CD4-positive, alpha-beta T cell treated with Interleukin-10 for 1 hour (primary cell): ENCODE measurements around the gene PARL.
"Not testable (repeated sequence)": the region's sequence is repeated elsewhere in the genome, so short reads cannot be mapped to it uniquely, and the experiment has no call there.

Experiments
- DNase-seq: peaks from one replicate; pipeline ENCODE4 v3.0.0-alpha.2; 2020

PARL gene

GRCh38 chr3:183816681-183817510, 67.8 kb downstream of the PARL start:
- DNase-seq, result no peak

- DNase-seq, result no peak
These were observed 68.7 kb downstream of the PARL start for GRCh38 chr3:183815951-183816475.

GRCh38 chr3:183815563-183815940, 69.1 kb downstream of the PARL start:
- peak; percentile 32 for DNase-seq

GRCh38 chr3:183814240-183814639, 70.4 kb downstream of the PARL start:
- DNase-seq, result no peak

- DNase-seq, result no peak
These were observed 71.8 kb downstream of the PARL start for GRCh38 chr3:183812761-183813445.

GRCh38 chr3:183811638-183812037, 73.0 kb downstream of the PARL start:
- DNase-seq, result no peak

- DNase-seq, result no peak
These were observed 73.8 kb downstream of the PARL start for GRCh38 chr3:183810643-183811594.

- no peak for DNase-seq
These were observed 75.4 kb downstream of the PARL start for GRCh38 chr3:183809270-183809669.

GRCh38 chr3:183808355-183808754, 76.3 kb downstream of the PARL start:
- DNase-seq, result no peak

- no peak for DNase-seq
These were observed 76.8 kb downstream of the PARL start for GRCh38 chr3:183807881-183808280.

GRCh38 chr3:183807209-183807728, 77.4 kb downstream of the PARL start:
- no peak for DNase-seq

- no peak for DNase-seq
These were observed 81.7 kb downstream of the PARL start for GRCh38 chr3:183802989-183803388.

GRCh38 chr3:183801601-183802000, 83.1 kb downstream of the PARL start:
- no peak for DNase-seq

GRCh38 chr3:183800243-183800863, 84.3 kb downstream of the PARL start:
- DNase-seq, result no peak

- no peak for DNase-seq
These were observed 85.2 kb downstream of the PARL start for GRCh38 chr3:183799461-183799860.

GRCh38 chr3:183797996-183798395, 86.7 kb downstream of the PARL start:
- DNase-seq, result no peak

- DNase-seq, result no peak
These were observed 88.3 kb downstream of the PARL start for GRCh38 chr3:183796372-183796771.

- DNase-seq, result no peak
These were observed 90.2 kb downstream of the PARL start for GRCh38 chr3:183794452-183794851.

GRCh38 chr3:183792976-183793375, 91.7 kb downstream of the PARL start:
- no peak for DNase-seq

GRCh38 chr3:183790700-183791099, 94.0 kb downstream of the PARL start:
- no peak for DNase-seq

GRCh38 chr3:183789826-183790225, 94.9 kb downstream of the PARL start:
- no peak for DNase-seq

- DNase-seq, result not testable (repeated sequence)
These were observed 100.2 kb downstream of the PARL start for GRCh38 chr3:183784503-183784902.
